GM19455 (cell line): ENCODE data around the gene ESRP2.

ENCODE experiments used
- ATAC-seq: cut with Tn5 transposase; IDR thresholded peaks from one replicate; pipeline ENCODE4 v1.9.1; 2021; ENCODE audit not compliant: unreplicated experiment

The ESRP2 gene

GRCh38 chr16:68264128-68265077 is 28.5 kb upstream of the ESRP2 start, which contains the start of gene SLC7A6:
Gene SLC7A6 (plus strand): TSS chr16:68264526. CDS start chr16:68274727, 10,201 bp downstream.
- ATAC-seq: peak; percentile 58

GRCh38 chr16:68263559-68264127 is 27.7 kb upstream of the ESRP2 start:
- no peak for ATAC-seq

- no peak for ATAC-seq
These were observed 23.3 kb upstream of the ESRP2 start for GRCh38 chr16:68259007-68259825.

DNA sequence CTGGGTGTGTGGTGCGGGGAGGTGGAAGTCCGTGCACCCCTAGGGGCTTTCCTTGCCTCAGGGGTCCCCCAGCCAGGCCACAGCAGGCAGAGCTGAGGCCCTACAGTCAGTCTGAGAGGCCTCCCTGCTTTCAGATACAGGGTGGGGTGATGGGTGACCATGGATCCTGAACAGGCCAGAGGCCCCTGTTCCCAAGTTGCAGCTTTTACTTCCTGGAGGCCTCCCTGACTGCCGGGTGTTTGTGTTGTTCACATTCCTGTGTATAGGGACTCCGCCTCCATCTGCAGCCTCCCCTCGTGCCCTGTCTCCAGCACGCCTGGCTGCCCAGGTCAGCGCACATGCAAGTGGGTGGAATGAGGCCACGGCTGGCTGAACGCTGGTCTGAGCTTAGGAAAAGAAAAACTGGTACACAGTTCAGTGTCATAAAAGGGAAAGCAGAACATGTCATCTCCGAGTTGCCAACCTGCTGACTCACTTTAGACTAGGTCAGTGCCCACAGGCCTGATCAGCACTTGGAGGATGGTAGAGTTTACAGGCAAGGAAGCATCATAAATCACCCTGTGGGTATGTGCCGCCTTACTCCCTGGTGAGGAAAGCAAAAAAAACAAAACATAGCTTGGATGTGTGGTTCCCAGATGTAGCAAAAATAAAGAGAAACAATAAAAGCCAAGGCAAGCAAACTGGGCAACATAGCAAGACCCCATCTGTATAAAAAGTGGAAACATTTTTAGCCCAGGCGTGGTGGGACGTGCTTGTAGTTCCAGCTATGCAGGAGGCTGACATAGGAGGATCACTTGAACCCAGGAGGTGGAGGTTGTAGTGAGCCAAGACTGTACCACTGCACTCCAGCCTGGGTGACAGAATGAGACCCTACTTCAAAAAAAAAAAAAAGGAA is 22.2 kb upstream of the ESRP2 start:
- no peak for ATAC-seq

GRCh38 chr16:68257251-68257905 is 21.5 kb upstream of the ESRP2 start:
- ATAC-seq: peak; percentile 49

DNA sequence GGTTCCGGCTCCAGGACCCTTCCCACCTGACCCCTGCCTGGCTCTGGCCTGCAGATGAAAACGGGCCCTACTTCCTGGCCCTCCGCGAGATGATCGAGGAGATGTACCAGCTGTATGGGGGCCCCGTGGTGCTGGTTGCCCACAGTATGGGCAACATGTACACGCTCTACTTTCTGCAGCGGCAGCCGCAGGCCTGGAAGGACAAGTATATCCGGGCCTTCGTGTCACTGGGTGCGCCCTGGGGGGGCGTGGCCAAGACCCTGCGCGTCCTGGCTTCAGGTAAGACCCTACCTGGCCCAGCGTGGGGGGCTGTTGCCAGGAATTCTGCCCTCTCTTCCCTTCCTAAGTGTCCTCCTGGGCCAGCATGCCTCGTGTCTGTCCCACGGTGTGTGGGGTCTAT is 19.8 kb upstream of the ESRP2 start:
- ATAC-seq: no peak

GRCh38 chr16:68253721-68254120 is 17.8 kb upstream of the ESRP2 start:
- no peak for ATAC-seq

DNA sequence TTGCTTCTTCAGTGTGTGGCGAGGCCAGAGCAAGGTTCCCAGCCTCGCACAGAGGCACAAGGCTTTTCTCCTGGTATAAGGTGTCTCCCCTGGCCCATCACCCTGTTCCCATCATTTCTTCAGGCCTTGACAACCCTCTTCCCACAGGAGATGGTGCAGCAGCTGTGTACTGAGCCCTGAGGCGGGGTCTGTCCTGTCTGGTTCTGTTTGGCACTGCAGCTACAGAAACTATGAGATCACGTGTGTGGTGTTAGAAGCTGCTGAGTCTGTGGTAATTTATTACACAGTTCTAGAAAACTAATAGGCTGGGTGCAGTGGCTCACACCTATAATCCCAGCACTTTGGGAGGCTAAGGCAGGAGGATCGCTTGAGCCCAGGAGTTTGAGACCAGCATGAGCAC is 16.5 kb upstream of the ESRP2 start:
- ATAC-seq: no peak

GRCh38 chr16:68251832-68252231 is 15.9 kb upstream of the ESRP2 start:
- ATAC-seq: no peak

DNA sequence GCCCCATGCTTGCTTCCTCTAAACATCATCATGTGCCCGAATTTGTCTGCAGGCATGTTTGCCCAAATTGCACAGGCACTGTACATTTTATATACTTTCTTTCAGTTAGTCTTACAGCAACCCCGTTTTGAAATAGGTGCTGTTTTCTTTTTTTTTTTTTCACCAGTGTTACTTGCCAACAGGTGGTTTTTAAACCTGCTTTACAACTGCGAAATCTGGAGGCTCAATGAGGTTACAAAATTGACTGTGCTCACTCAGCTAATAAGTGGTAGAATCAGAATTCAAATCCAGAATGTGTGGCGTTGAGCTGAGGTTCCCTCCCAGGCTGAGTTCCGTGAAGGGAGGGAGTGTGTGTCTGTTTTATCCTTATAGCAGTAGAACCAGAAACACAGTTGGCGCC is 15.0 kb upstream of the ESRP2 start:
- no peak for ATAC-seq

- no peak for ATAC-seq
These were observed 13.4 kb upstream of the ESRP2 start for GRCh38 chr16:68249371-68249770.

GRCh38 chr16:68247932-68248331 is 12.0 kb upstream of the ESRP2 start:
- no peak for ATAC-seq

DNA sequence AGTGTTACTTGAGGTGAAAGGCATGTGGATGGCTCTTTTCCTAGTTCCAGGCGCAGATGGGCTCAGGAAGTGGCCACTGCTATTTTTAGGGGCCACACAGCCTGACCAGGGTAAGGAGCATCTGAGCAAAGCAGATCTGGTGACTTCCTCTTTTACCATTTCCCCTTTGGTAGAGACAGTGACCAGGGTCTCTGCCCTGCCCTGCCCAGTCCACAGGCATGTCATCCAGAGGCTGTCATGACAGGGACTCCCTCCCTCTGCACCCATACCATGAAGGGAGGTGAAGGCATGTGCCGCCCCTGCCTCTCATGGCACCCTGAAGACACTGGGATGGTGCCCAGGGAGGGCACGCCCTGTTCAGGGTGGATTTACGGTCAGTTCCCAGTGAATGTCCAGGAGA is 11.5 kb upstream of the ESRP2 start:
- no peak for ATAC-seq

- no peak for ATAC-seq
These were observed 10.7 kb upstream of the ESRP2 start for GRCh38 chr16:68246666-68247065.

- no peak for ATAC-seq
These were observed 10.2 kb upstream of the ESRP2 start for GRCh38 chr16:68246121-68246520.

- peak; percentile 81 for ATAC-seq
These were observed 9.3 kb upstream of the ESRP2 start, which contains the start of gene PLA2G15 for GRCh38 chr16:68244903-68245853. Gene PLA2G15 (plus strand): TSS chr16:68245373. CDS start chr16:68245427, 54 bp downstream.

DNA sequence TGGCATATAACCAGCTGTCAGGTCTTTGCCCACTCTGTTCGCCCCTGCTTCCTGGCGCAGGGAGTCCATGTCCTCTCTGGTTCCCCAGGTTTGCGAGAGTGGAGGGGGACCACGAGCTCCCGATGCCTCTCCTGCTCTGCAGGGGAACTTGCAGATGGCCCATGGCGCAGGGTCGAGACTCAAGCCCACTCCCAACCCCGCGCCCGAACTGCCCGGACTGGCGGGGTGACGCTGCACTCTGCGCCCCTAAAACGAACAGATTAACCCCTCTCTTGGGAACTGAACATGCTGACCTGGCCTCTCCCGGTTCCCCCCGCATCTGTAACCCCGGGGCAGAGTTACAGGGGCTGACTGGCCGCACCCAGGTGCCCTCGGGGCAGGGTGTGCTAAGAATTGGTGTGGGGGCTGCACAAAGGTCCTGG is 8.6 kb upstream of the ESRP2 start:
- ATAC-seq: peak; percentile 8
